Measurements from ENCODE around the gene TCTA. TPM values are rescaled to one million over a fixed set of nuclear protein-coding genes. Genes with fewer than 3 reads are reported as not detected.

Gene TCTA
- total and polyA plus RNA-seq, 10 of the 15 experiments (the other 5 are each of a cell fraction or from before 2014, with no cell fraction given), result 6.5 to 30.5 (median 18.3) TPM

DNA sequence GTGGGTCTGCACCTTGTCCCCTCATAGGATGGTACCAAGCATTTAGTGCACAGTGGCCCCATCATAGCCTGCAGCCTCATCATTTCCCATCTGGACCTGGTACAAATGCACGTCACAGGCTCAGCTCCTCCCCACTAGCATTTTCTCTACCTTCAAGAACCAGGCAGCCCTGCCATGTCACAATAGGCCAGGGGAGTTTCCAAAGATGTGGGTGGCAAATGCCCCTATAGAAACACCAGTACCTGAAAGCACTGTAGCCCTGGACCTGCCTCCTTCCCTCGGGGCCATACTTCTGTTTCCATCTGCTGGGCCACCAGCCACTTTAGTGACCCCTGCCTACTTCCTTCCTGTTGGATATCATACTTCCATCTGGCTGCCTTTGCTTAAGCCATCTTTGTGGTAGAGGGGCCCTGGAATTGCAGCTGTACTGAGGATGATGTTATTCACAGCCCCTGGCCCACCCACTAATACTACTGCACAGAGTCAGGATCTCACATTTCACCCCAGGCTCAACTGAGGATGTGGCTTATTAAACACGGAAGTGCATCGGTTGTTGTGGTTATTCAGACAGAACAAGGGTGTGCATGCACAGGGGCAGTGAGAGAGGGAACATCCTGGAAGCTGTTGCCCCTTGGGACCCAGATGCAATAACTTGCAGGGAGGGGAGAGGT, 3.8 kb downstream of the TCTA start (continued):
- TF ChIP-seq, protein P1, sequence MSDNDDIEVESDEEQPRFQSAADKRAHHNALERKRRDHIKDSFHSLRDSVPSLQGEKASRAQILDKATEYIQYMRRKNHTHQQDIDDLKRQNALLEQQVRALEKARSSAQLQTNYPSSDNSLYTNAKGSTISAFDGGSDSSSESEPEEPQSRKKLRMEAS (IDR thresholded peaks at IDR 0.05; ENCODE audit: low read depth, low read length), result no peak
- TF ChIP-seq, protein P2, sequence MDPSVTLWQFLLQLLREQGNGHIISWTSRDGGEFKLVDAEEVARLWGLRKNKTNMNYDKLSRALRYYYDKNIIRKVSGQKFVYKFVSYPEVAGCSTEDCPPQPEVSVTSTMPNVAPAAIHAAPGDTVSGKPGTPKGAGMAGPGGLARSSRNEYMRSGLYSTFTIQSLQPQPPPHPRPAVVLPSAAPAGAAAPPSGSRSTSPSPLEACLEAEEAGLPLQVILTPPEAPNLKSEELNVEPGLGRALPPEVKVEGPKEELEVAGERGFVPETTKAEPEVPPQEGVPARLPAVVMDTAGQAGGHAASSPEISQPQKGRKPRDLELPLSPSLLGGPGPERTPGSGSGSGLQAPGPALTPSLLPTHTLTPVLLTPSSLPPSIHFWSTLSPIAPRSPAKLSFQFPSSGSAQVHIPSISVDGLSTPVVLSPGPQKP (IDR thresholded peaks at IDR 0.05; ENCODE audit: low read depth, low read length), result no peak
- no peak for TF ChIP-seq NFIC (IDR thresholded peaks at IDR 0.05; ENCODE audit: low read depth, low read length)
- no peak for TF ChIP-seq NFYB (IDR thresholded peaks at IDR 0.05; ENCODE audit: insufficient read depth, low read depth, low read length)
- TF ChIP-seq, protein P3, sequence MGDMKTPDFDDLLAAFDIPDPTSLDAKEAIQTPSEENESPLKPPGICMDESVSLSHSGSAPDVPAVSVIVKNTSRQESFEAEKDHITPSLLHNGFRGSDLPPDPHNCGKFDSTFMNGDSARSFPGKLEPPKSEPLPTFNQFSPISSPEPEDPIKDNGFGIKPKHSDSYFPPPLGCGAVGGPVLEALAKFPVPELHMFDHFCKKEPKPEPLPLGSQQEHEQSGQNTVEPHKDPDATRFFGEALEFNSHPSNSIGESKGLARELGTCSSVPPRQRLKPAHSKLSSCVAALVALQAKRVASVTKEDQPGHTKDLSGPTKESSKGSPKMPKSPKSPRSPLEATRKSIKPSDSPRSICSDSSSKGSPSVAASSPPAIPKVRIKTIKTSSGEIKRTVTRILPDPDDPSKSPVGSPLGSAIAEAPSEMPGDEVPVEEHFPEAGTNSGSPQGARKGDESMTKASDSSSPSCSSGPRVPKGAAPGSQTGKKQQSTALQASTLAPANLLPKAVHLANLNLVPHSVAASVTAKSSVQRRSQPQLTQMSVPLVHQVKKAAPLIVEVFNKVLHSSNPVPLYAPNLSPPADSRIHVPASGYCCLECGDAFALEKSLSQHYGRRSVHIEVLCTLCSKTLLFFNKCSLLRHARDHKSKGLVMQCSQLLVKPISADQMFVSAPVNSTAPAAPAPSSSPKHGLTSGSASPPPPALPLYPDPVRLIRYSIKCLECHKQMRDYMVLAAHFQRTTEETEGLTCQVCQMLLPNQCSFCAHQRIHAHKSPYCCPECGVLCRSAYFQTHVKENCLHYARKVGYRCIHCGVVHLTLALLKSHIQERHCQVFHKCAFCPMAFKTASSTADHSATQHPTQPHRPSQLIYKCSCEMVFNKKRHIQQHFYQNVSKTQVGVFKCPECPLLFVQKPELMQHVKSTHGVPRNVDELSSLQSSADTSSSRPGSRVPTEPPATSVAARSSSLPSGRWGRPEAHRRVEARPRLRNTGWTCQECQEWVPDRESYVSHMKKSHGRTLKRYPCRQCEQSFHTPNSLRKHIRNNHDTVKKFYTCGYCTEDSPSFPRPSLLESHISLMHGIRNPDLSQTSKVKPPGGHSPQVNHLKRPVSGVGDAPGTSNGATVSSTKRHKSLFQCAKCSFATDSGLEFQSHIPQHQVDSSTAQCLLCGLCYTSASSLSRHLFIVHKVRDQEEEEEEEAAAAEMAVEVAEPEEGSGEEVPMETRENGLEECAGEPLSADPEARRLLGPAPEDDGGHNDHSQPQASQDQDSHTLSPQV (IDR thresholded peaks at IDR 0.05), result no peak
- TF ChIP-seq TCF7 (IDR thresholded peaks at IDR 0.05; ENCODE audit: borderline replicate concordance), result no peak
- TF ChIP-seq, protein P4, sequence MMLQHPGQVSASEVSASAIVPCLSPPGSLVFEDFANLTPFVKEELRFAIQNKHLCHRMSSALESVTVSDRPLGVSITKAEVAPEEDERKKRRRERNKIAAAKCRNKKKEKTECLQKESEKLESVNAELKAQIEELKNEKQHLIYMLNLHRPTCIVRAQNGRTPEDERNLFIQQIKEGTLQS (IDR thresholded peaks at IDR 0.05; ENCODE audit: borderline replicate concordance, extremely low read depth, low read depth, low read length), result no peak
- TF ChIP-seq, protein P5, sequence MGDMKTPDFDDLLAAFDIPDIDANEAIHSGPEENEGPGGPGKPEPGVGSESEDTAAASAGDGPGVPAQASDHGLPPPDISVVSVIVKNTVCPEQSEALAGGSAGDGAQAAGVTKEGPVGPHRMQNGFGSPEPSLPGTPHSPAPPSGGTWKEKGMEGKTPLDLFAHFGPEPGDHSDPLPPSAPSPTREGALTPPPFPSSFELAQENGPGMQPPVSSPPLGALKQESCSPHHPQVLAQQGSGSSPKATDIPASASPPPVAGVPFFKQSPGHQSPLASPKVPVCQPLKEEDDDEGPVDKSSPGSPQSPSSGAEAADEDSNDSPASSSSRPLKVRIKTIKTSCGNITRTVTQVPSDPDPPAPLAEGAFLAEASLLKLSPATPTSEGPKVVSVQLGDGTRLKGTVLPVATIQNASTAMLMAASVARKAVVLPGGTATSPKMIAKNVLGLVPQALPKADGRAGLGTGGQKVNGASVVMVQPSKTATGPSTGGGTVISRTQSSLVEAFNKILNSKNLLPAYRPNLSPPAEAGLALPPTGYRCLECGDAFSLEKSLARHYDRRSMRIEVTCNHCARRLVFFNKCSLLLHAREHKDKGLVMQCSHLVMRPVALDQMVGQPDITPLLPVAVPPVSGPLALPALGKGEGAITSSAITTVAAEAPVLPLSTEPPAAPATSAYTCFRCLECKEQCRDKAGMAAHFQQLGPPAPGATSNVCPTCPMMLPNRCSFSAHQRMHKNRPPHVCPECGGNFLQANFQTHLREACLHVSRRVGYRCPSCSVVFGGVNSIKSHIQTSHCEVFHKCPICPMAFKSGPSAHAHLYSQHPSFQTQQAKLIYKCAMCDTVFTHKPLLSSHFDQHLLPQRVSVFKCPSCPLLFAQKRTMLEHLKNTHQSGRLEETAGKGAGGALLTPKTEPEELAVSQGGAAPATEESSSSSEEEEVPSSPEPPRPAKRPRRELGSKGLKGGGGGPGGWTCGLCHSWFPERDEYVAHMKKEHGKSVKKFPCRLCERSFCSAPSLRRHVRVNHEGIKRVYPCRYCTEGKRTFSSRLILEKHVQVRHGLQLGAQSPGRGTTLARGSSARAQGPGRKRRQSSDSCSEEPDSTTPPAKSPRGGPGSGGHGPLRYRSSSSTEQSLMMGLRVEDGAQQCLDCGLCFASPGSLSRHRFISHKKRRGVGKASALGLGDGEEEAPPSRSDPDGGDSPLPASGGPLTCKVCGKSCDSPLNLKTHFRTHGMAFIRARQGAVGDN (IDR thresholded peaks at IDR 0.05), result 0 out of 2 replicates have a peak, but pooled peaks have one; percentile 40
- TF ChIP-seq, protein P6, sequence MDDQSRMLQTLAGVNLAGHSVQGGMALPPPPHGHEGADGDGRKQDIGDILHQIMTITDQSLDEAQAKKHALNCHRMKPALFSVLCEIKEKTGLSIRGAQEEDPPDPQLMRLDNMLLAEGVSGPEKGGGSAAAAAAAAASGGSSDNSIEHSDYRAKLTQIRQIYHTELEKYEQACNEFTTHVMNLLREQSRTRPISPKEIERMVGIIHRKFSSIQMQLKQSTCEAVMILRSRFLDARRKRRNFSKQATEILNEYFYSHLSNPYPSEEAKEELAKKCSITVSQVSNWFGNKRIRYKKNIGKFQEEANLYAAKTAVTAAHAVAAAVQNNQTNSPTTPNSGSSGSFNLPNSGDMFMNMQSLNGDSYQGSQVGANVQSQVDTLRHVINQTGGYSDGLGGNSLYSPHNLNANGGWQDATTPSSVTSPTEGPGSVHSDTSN (IDR thresholded peaks at IDR 0.05; ENCODE audit: insufficient replicate concordance, low read depth, low read length), result no peak
- TF ChIP-seq ASH2L (IDR thresholded peaks at IDR 0.05; ENCODE audit: borderline replicate concordance, low read depth), result no peak
- TF ChIP-seq MTA3 (IDR thresholded peaks at IDR 0.05; ENCODE audit: borderline replicate concordance, low read length), result no peak
- TF ChIP-seq CBX5 (IDR thresholded peaks at IDR 0.05; ENCODE audit: low read depth), result no peak
- TF ChIP-seq CREB1 (IDR thresholded peaks at IDR 0.05; ENCODE audit: low read depth), result peak; percentile 57
- no peak for TF ChIP-seq TARDBP (IDR thresholded peaks at IDR 0.05; ENCODE audit: borderline replicate concordance)
- TF ChIP-seq ZNF217 (IDR thresholded peaks at IDR 0.05), result no peak
- TF ChIP-seq, protein P7, sequence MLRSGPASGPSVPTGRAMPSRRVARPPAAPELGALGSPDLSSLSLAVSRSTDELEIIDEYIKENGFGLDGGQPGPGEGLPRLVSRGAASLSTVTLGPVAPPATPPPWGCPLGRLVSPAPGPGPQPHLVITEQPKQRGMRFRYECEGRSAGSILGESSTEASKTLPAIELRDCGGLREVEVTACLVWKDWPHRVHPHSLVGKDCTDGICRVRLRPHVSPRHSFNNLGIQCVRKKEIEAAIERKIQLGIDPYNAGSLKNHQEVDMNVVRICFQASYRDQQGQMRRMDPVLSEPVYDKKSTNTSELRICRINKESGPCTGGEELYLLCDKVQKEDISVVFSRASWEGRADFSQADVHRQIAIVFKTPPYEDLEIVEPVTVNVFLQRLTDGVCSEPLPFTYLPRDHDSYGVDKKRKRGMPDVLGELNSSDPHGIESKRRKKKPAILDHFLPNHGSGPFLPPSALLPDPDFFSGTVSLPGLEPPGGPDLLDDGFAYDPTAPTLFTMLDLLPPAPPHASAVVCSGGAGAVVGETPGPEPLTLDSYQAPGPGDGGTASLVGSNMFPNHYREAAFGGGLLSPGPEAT (IDR thresholded peaks at IDR 0.05; ENCODE audit: low read depth), result no peak; the same call in 1 of the 2 replicates
